Esophagus squamous epithelium (tissue), 5 donors: ENCODE measurements around the gene NPHP3. TPM values are rescaled to one million over a fixed set of nuclear protein-coding genes. Genes with fewer than 3 reads are reported as not detected.
A peak's percentile ranks its signal among the peaks of the same experiment; 100 is the strongest.

Experiments
- DNase-seq: peaks from one replicate; lab custom pipeline; 2025; lab: John Stamatoyannopoulos, UW
- H3K27ac ChIP-seq, 4 donors: fragments of 200-600 bp; sonication (generic); one replicate each; pipeline ENCODE4 v1.5.1; 2016 to 2019; ENCODE audit warnings: mild to moderate bottlenecking in 1 of 4
- H3K27me3 ChIP-seq, 4 donors: fragments of 200-600 bp; sonication (generic); 1 replicate in 3 of 4; 2 replicates in 1 of 4; pipeline versions ENCODE4 v1.5.1 to v1.6.0; 2017 to 2021; ENCODE audit warnings: antibody characterized with exemption in 1 of 4
- H3K36me3 ChIP-seq, 3 donors: fragments of 200-600 bp; sonication (generic); one replicate each; pipeline ENCODE4 v1.5.1; 2016 to 2019
- H3K4me1 ChIP-seq, 3 donors: fragments of 200-600 bp; sonication (generic); one replicate each; pipeline ENCODE4 v1.5.1; 2017 to 2019
- H3K4me3 ChIP-seq, 4 donors: fragments of 200-600 bp; sonication (generic); 1 replicate in 3 of 4; 2 replicates in 1 of 4; pipeline ENCODE4 v1.5.1; 2016 to 2019; ENCODE audit warnings: mild to moderate bottlenecking in 2 of 4, moderate library complexity in 1 of 4
- H3K9me3 ChIP-seq, 3 donors: fragments of 200-600 bp; sonication (generic); one replicate each; pipeline ENCODE4 v1.5.1; 2016 to 2019
- POLR2A ChIP-seq, 4 donors: fragments of 450-650 bp; IDR thresholded peaks; one replicate each; pipeline ENCODE4 v1.6.1; 2017; ENCODE audit warnings: antibody characterized with exemption in 4 of 4, mild to moderate bottlenecking in 4 of 4, moderate library complexity in 3 of 4
- WGBS, 2 donors: methylation state at CpG; one replicate each; pipeline ENCODE4 v1.1.5; 2018; 5-methylcytosine and 5-hydroxymethylcytosine counted together
- intact Hi-C: fragments of 100-400 bp; cut with DNase I; formaldehyde crosslinking; loops from one replicate; pipeline ENCODE4 v1.15.0; 2022
- total RNA-seq, 4 donors: library from RNA; depleted of rRNA; stranded (reverse); fragments of >200 nt; gene quantifications; one replicate each; pipeline ENCODE4 v1.1.0, GENCODE V29; 2016
- TF ChIP-seq, protein P1 (sequence below), 6 experiments: fragments of 450-650 bp in 4 of 6; fragments of 200-600 bp in 2 of 6; sonication (generic) in 2 of 6; IDR thresholded peaks; one replicate each; pipeline ENCODE4 v1.5.1; 2016 to 2019; ENCODE audit warnings: antibody characterized with exemption in 6 of 6, mild to moderate bottlenecking in 4 of 6, moderate library complexity in 4 of 6
- donor health status: DM: yes; HTN: yes; CAD: no.

Gene NPHP3
- total RNA-seq, 4 donors from 2014 or later, result 7.1 to 27.8 (median 9.1) TPM

DNA sequence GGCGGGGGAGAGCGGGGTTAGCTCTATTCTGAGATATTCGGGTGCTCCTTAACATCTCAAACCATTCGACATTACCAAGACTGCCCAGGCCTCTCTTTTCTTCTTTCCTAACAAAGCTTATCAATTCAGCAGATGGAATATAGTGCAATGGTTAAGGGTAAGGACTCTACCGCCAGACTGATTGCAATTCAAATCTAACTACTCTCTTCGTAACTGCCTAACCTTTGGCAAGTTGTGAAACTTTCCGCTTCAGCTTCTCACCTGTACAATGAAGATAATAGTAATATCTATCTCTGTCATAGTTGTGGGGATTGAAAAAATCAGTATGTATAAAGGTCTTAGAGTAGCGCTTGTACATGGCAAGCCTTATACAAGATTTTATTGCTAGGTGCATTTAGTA lies 61.1 kb downstream of the NPHP3 start:
- peak overlapping the region in 3 of 4 donors; percentile 91 to 97 (median 95) for H3K27ac ChIP-seq
- WGBS, 2 donors, result 9 to 14% methylated on average over 8 of the region's 8 CpGs

DNA sequence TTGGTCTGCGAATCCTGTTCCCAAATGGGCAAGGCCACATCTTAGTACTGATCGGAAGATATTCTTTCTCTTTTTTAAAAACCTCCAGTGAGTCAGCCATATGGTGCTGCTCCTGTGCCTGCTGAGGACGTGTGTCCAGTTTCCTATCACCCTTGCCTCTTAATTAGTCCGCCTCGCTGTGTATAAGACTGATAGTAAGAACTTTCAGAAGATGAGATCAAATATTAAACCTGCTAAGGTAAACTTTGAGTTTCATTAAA lies 61.5 kb downstream of the NPHP3 start:
- Histone ChIP-seq H3K4me1 (peaks cover 0 to 54% (median 20%) of the 10 kb centered on the region in 3 donors), H3K36me3 (no peaks in the 10 kb centered on the region), H3K9me3 (no peaks in the 10 kb centered on the region), H3K27ac (peak overlapping the region; percentile 87 to 97 (median 93)), H3K27me3 (no peaks in the 10 kb centered on the region), H3K4me3 (peak overlapping the region; percentile 71 to 92 (median 84))
- DNase-seq, result no peak
- no peak for TF ChIP-seq POLR2A (IDR thresholded peaks at IDR 0.05)
- TF ChIP-seq, protein P1, sequence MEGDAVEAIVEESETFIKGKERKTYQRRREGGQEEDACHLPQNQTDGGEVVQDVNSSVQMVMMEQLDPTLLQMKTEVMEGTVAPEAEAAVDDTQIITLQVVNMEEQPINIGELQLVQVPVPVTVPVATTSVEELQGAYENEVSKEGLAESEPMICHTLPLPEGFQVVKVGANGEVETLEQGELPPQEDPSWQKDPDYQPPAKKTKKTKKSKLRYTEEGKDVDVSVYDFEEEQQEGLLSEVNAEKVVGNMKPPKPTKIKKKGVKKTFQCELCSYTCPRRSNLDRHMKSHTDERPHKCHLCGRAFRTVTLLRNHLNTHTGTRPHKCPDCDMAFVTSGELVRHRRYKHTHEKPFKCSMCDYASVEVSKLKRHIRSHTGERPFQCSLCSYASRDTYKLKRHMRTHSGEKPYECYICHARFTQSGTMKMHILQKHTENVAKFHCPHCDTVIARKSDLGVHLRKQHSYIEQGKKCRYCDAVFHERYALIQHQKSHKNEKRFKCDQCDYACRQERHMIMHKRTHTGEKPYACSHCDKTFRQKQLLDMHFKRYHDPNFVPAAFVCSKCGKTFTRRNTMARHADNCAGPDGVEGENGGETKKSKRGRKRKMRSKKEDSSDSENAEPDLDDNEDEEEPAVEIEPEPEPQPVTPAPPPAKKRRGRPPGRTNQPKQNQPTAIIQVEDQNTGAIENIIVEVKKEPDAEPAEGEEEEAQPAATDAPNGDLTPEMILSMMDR (IDR thresholded peaks at IDR 0.05), result no peak
- WGBS, 2 donors, result 0% methylated on average over 3 to 5 of the region's 5 CpGs
- intact Hi-C loops, result no loop called here

More for the DNA sequence above, 61.1 kb downstream of the NPHP3 start:
- no peaks in the 10 kb centered on the region for H3K27me3 ChIP-seq
- intact Hi-C loops, result no loop called here
- H3K36me3 ChIP-seq, result no peaks in the 10 kb centered on the region
- no peaks in the 10 kb centered on the region for H3K9me3 ChIP-seq
- peaks cover 0 to 51% (median 20%) of the 10 kb centered on the region in 3 donors for H3K4me1 ChIP-seq
- no peak for DNase-seq
- H3K4me3 ChIP-seq, result peak overlapping the region; percentile 71 to 92 (median 84)
- no peak for TF ChIP-seq POLR2A (IDR thresholded peaks at IDR 0.05)
- TF ChIP-seq, protein P1 (IDR thresholded peaks at IDR 0.05), result no peak

DNA sequence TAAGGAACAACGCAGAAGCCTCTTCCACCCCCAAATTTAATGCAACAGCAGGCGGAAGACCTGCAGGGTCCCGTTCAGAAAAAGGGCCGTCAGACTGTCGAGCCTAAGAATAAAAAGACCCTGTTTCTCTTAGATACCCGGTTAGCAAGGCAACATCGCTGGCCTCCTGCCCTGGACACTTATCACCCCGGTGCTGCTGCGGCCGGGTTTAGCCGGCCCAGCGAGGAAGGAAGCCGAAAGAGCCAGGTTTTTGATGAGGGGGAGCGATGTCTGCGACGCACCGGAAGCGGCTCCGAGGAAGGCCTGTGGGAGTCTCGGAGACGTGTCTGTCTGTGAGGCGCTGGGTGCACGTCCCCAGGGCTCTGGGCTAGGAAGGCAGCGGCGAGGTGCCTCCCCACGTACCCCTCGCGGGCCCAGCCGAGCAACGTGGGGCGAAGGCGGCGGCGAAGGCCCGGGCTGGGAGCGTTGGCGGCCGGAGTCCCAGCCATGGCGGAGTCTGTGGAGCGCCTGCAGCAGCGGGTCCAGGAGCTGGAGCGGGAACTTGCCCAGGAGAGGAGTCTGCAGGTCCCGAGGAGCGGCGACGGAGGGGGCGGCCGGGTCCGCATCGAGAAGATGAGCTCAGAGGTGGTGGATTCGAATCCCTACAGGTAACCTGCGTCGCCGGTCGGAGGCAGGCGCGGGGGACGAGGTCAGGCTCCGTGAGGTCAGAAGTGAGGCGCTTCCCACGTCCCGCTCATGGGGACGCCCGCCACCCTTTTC lies 62.0 kb downstream of the NPHP3 start, which contains the start of gene UBA5:
TSS of gene UBA5 (plus strand) at position 278 of the 759 bp plus-strand sequence. CDS start at position 487, 209 bp downstream.
- intact Hi-C loops, result no loop called here
- Histone ChIP-seq H3K4me3 (peak within 1 kb of the TSS; percentile 71 to 92 (median 84)), H3K36me3 (no peaks in the 10 kb centered on the region), H3K9me3 (no peaks in the 10 kb centered on the region), H3K27ac (peak within 1 kb of the TSS; percentile 87 to 97 (median 93)), H3K4me1 (peaks cover 0 to 57% (median 20%) of the 10 kb centered on the region in 3 donors), H3K27me3 (no peaks in the 10 kb centered on the region)
- WGBS, 2 donors, result 0% methylated on average over 3 to 8 of the region's 64 CpGs
- no peak for DNase-seq
- TF ChIP-seq POLR2A (IDR thresholded peaks at IDR 0.05), result peak in 1 of 4 donors; percentile 40
- TF ChIP-seq, protein P1 (IDR thresholded peaks at IDR 0.05), result no peak

DNA sequence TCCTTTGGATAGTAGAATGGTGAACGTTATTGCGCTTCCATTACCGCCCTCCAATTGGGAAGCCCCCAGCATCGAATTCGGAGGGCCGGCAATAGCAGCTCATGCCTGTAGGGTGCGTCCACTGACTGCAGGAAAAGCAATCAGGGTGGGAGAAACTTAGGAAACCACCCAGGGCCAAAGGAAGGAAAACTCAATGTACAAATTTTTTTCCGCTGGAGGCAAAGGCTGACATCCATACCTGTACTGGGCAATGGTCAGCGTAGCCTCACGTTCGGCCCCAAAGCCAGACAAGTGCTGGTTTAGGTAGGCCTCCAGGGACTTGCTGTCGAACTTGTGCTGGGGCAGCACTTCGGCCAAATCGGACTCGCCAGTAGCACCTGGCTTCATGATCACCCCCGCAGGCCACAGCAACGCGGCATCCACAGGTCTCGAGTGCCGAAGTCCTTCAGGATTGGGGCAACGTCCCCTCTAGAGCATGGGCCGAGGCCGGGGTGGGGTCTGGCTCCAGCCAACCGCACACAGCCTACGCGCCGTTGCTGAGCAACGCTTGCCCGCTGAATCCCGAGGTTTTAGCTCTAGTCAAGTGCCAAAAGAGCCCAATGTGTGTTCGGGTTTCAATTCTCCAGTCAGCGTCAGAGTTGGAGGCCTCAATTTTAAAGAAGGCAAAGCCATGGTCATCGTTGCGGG lies 62.7 kb downstream of the NPHP3 start, which contains the start of gene ACAD11:
TSS of gene ACAD11 (minus strand) at position 445 of the 687 bp plus-strand sequence. CDS start at position 387, 58 bp downstream.
- H3K4me1 ChIP-seq, result peaks cover 0 to 62% (median 20%) of the 10 kb centered on the region in 3 donors
- whole genome bisulfite sequencing, 2 donors, result 0% methylated on average over 3 to 33 of the region's 34 CpGs
- H3K27me3 ChIP-seq, result no peaks in the 10 kb centered on the region
- H3K4me3 ChIP-seq, result peak within 1 kb of the TSS; percentile 71 to 92 (median 84)
- H3K9me3 ChIP-seq, result no peaks in the 10 kb centered on the region
- H3K27ac ChIP-seq, result peak within 1 kb of the TSS; percentile 87 to 97 (median 93)
- no peaks in the 10 kb centered on the region for H3K36me3 ChIP-seq
- no peak for DNase-seq
- intact Hi-C loops, result no loop called here
- peak in 1 of 4 donors; percentile 13 for TF ChIP-seq POLR2A (IDR thresholded peaks at IDR 0.05)
- TF ChIP-seq, protein P1 (IDR thresholded peaks at IDR 0.05), result peak in 5 of 6 experiments; percentile 34 to 64 (median 58)

DNA sequence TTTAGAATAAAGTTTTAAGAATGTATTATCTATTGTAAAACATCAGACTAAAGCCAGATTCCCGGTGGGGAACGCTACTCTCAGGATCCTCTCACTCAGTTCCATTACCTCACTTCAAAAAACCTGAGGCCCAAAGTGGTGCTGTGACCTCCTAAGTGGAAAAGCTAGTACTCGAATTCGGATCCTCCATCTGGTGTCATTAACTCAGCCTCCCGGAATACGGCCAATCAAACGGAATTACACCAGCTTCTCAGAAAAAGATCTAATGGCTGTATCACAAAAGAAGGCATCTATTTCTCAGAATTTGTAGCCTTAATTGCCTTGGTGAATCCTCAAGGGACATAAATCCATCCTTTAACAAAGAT lies 63.2 kb downstream of the NPHP3 start:
- H3K4me1 ChIP-seq, result peaks cover 0 to 62% (median 20%) of the 10 kb centered on the region in 3 donors
- DNase-seq, result no peak
- no peaks in the 10 kb centered on the region for H3K9me3 ChIP-seq
- TF ChIP-seq, protein P1 (IDR thresholded peaks at IDR 0.05), result no peak
- TF ChIP-seq POLR2A (IDR thresholded peaks at IDR 0.05), result no peak
- H3K4me3 ChIP-seq, result peak overlapping the region; percentile 71 to 92 (median 84)
- intact Hi-C loops, result no loop called here
- peak overlapping the region; percentile 87 to 97 (median 93) for H3K27ac ChIP-seq
- no peaks in the 10 kb centered on the region for H3K36me3 ChIP-seq
- WGBS, 2 donors, result 5 to 8% methylated on average over 7 of the region's 7 CpGs
- no peaks in the 10 kb centered on the region for H3K27me3 ChIP-seq
